H1 (cell line): Measurements from ENCODE around the gene POLE3.

Source experiments
- KDM1A ChIP-seq: fragments of 200-600, 300-600 bp; sonication (generic); IDR thresholded peaks from 2 replicates; pipeline ENCODE4 v1.7.1; 2016; ENCODE audit warnings: mild to moderate bottlenecking, low read length, borderline replicate concordance
- SIN3A ChIP-seq, 2 experiments: IDR thresholded peaks in 1 of 2; conservative IDR thresholded peaks in 1 of 2; 2 replicates each; pipeline ENCODE4 v1.6.1; 2011 to 2012; ENCODE audit warnings: low read length in 2 of 2, improper control_type of control experiment in 1 of 2, low read depth in 1 of 2, mild to moderate bottlenecking in 1 of 2

- TF ChIP-seq SIN3A (conservative IDR thresholded peaks at IDR 0.05 in 1 of 2, IDR thresholded peaks at IDR 0.05 in 1 of 2; ENCODE audit: low read depth in 1 of 2, low read length in 2 of 2) = no peak
- TF ChIP-seq KDM1A = no peak
These were observed 23.7 kb downstream of the POLE3 start for GRCh38 chr9:113386571-113387393.
